ENCODE measurements around the gene KLF9. TPM values are rescaled to one million over a fixed set of nuclear protein-coding genes. Genes with fewer than 3 reads are reported as not detected.

The KLF9 gene
- total RNA-seq, 4 donors from 2014 or later: 60.3 to 111 (median 82.9) TPM

DNA sequence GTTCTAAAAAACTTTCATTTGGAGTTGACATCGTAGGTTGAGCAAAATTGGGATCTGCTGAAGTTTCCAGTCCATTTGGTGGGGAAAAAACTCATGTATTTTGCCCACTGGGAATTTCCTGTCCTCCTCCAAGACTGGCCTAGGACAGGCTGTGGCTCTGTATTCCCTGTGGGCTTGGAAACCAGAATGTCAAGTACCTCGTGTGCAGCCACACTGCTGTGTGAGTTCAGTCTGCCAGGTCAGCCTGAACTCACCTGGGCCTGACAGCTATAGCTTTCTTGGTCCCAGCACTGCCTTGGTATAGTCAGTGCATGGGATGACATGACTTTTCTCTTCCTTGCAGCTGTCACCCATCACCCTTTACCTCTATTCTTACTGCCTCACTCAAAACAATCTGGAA, 35.0 kb upstream of the KLF9 start:
- no peak overlapping the region for H3K4me3 ChIP-seq
- no peak overlapping the region for H3K27ac ChIP-seq
- in situ Hi-C loops (cut with MboI; ENCODE audit: low pct_ligation_motif_present in 1 of 4, low pct_unique_long_range_greater_than_20kb in 1 of 4, low sequenced_read_pairs in 3 of 4) (no loop called here), intact Hi-C loops (cut with DNase I; ENCODE audit: low total_unique reads) (no loop called here)
- DNase-seq: no peak
- no peaks in the 10 kb centered on the region for H3K36me3 ChIP-seq
- TF ChIP-seq POLR2AphosphoS5 (IDR thresholded peaks at IDR 0.05) (no peak), EP300 (IDR thresholded peaks at IDR 0.05; ENCODE audit: low read depth) (no peak), POLR2A (IDR thresholded peaks at IDR 0.05) (no peak)
- TF ChIP-seq, protein P1, sequence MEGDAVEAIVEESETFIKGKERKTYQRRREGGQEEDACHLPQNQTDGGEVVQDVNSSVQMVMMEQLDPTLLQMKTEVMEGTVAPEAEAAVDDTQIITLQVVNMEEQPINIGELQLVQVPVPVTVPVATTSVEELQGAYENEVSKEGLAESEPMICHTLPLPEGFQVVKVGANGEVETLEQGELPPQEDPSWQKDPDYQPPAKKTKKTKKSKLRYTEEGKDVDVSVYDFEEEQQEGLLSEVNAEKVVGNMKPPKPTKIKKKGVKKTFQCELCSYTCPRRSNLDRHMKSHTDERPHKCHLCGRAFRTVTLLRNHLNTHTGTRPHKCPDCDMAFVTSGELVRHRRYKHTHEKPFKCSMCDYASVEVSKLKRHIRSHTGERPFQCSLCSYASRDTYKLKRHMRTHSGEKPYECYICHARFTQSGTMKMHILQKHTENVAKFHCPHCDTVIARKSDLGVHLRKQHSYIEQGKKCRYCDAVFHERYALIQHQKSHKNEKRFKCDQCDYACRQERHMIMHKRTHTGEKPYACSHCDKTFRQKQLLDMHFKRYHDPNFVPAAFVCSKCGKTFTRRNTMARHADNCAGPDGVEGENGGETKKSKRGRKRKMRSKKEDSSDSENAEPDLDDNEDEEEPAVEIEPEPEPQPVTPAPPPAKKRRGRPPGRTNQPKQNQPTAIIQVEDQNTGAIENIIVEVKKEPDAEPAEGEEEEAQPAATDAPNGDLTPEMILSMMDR (IDR thresholded peaks at IDR 0.05): no peak
- H3K4me1 ChIP-seq: no peaks in the 10 kb centered on the region
- no peaks in the 10 kb centered on the region for H3K27me3 ChIP-seq
- no peaks in the 10 kb centered on the region for H3K9me3 ChIP-seq
- WGBS, 2 donors (ENCODE audit: low coverage in 1 of 2): 77 to 86% methylated on average over 1 to 2 of the region's 2 CpGs

DNA sequence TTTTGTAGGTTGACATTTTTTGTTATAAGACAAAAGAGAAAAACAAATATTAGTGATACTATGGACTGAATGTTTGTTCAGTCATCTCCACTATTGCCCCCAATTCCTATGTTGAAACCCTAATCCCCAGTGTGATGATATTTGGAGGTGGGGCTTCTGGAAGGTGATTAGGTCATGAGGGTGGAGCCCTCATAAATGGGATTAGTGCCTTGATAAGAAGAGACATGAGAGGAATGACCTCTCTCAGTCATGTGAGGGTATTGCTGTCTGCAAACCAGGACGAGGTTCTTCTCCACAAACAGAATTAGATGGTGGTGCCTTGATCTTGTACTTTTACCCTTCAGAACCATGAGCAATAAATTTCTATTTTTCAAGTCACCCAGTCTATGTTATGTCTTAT, 34.5 kb upstream of the KLF9 start:
- 68 to 89% methylated on average over 1 of the region's 1 CpG for WGBS, 2 donors (ENCODE audit: low coverage in 1 of 2)
- in situ Hi-C loops (cut with MboI; ENCODE audit: low pct_ligation_motif_present in 1 of 4, low pct_unique_long_range_greater_than_20kb in 1 of 4, low sequenced_read_pairs in 3 of 4): no loop called here

DNA sequence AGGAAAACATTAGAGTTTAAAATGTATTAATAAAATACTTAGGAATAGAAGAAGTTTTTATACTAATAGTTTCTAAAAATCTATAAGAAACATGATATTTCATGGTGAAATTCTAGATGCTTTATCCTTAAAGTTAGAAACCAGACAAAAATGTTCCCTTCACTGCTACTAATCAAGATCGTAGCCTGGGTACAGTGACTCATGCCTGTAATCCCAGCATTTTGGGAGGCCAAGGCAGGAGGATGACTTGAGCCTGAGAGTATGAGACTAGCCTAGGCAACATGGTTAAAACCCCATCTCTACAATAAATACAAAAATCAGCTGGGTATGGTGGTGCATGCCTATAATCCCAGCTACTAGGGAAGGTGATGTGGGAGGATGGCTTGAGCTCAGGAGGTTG, 30.4 kb upstream of the KLF9 start:
- Histone ChIP-seq H3K4me3 (no peak overlapping the region), H3K9me3 (no peaks in the 10 kb centered on the region), H3K4me1 (peaks cover 0 to 8% (median 4%) of the 10 kb centered on the region in 4 donors), H3K36me3 (no peaks in the 10 kb centered on the region), H3K27me3 (no peaks in the 10 kb centered on the region), H3K27ac (no peak overlapping the region)
- intact Hi-C loops (cut with DNase I; ENCODE audit: low total_unique reads): no loop called here
- in situ Hi-C loops (cut with MboI; ENCODE audit: low pct_ligation_motif_present in 1 of 4, low pct_unique_long_range_greater_than_20kb in 1 of 4, low sequenced_read_pairs in 3 of 4): no loop called here
- DNase-seq: no peak
- TF ChIP-seq, protein P1 (IDR thresholded peaks at IDR 0.05): no peak
- TF ChIP-seq EP300 (IDR thresholded peaks at IDR 0.05; ENCODE audit: low read depth) (no peak), POLR2AphosphoS5 (IDR thresholded peaks at IDR 0.05) (no peak), POLR2A (IDR thresholded peaks at IDR 0.05) (no peak)
- WGBS, 2 donors (ENCODE audit: low coverage in 1 of 2): 91 to 92% methylated on average over 1 of the region's 1 CpG

More for the DNA sequence above, 34.5 kb upstream of the KLF9 start:
- Histone ChIP-seq H3K4me3 (no peak overlapping the region), H3K36me3 (no peaks in the 10 kb centered on the region), H3K4me1 (no peaks in the 10 kb centered on the region), H3K9me3 (no peaks in the 10 kb centered on the region), H3K27ac (no peak overlapping the region), H3K27me3 (no peaks in the 10 kb centered on the region)
- TF ChIP-seq, protein P1 (IDR thresholded peaks at IDR 0.05): no peak
- TF ChIP-seq POLR2AphosphoS5 (IDR thresholded peaks at IDR 0.05) (no peak), EP300 (IDR thresholded peaks at IDR 0.05; ENCODE audit: low read depth) (no peak), POLR2A (IDR thresholded peaks at IDR 0.05) (no peak)
- intact Hi-C loops (cut with DNase I; ENCODE audit: low total_unique reads): no loop called here
- DNase-seq: no peak

DNA sequence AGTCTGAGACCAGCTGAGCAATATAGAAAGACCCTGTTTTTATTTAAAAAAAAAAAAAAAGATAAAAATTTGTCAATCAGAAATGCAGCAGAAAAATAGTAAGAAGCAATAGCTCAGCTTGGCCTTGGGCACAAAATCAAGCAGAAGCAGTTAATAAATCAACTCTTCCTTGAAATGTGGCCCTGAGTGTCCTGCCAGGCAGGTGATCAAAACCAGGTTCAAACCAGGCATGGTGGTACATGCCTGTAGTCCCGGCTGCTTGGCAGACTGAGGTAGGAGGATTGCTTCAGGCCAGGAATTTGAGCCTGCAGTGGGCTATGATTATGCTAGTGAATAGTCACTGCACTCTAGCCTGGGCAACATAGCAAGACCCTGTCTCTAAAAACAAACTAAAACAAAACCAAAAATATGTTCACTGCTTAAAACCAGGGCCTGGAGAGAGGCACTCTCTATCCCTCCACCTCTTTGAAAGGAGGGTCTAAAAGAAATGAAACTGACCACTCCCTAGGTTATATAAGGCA, 27.9 kb upstream of the KLF9 start:
- H3K9me3 ChIP-seq: no peaks in the 10 kb centered on the region
- H3K27me3 ChIP-seq: no peaks in the 10 kb centered on the region
- in situ Hi-C loops (cut with MboI; ENCODE audit: low pct_ligation_motif_present in 1 of 4, low pct_unique_long_range_greater_than_20kb in 1 of 4, low sequenced_read_pairs in 3 of 4) (no loop called here), intact Hi-C loops (cut with DNase I; ENCODE audit: low total_unique reads) (no loop called here)
- H3K4me1 ChIP-seq: peaks cover 0 to 32% (median 23%) of the 10 kb centered on the region in 4 donors
- no peak overlapping the region for H3K4me3 ChIP-seq
- no peaks in the 10 kb centered on the region for H3K36me3 ChIP-seq
- TF ChIP-seq POLR2AphosphoS5 (IDR thresholded peaks at IDR 0.05): peak in 1 of 3 donors; percentile 50
- TF ChIP-seq POLR2A (IDR thresholded peaks at IDR 0.05): no peak
- no peak for DNase-seq
- WGBS, 2 donors (ENCODE audit: low coverage in 1 of 2): 57 to 94% methylated on average over 1 of the region's 1 CpG
- no peak overlapping the region for H3K27ac ChIP-seq

DNA sequence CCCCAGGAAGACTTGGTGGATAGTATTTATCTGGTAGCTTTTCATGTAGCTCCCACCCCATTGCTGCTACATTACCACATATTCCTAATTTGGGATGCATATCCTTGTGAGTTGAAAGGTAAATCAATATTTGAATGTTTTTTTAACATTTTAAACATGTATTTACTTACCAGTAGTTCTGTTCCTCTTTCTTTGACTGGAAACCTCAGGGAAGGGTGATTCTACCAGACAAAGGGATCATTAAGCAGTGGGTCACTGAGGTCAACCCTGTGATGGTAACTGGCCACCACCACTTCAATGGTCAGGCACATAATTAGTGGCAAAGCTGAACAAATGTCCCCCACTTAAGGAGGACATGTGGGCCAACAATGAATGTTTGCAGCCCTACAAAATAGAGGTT, 27.2 kb upstream of the KLF9 start:
- H3K27me3 ChIP-seq: no peaks in the 10 kb centered on the region
- no peaks in the 10 kb centered on the region for H3K36me3 ChIP-seq
- no peak overlapping the region for H3K4me3 ChIP-seq
- in situ Hi-C loops (cut with MboI; ENCODE audit: low pct_ligation_motif_present in 1 of 4, low pct_unique_long_range_greater_than_20kb in 1 of 4, low sequenced_read_pairs in 3 of 4) (no loop called here), intact Hi-C loops (cut with DNase I; ENCODE audit: low total_unique reads) (no loop called here)
- no peak for DNase-seq
- TF ChIP-seq EP300 (IDR thresholded peaks at IDR 0.05; ENCODE audit: low read depth) (no peak), POLR2A (IDR thresholded peaks at IDR 0.05) (no peak), POLR2AphosphoS5 (IDR thresholded peaks at IDR 0.05) (no peak)
- TF ChIP-seq, protein P1 (IDR thresholded peaks at IDR 0.05): no peak
- H3K27ac ChIP-seq: no peak overlapping the region
- H3K4me1 ChIP-seq: peaks cover 0 to 32% (median 23%) of the 10 kb centered on the region in 4 donors
- no peaks in the 10 kb centered on the region for H3K9me3 ChIP-seq
